GM12891 (cell line): Measurements from ENCODE around the gene ARL16.
A peak's percentile ranks its signal among the peaks of the same experiment; 100 is the strongest.

Experiments used
- PAX5 ChIP-seq: IDR thresholded peaks from 2 replicates; pipeline ENCODE4 v1.6.1; 2011; ENCODE audit warnings: low read length, moderate library complexity, mild to moderate bottlenecking; ENCODE audit not compliant: insufficient read depth, severe bottlenecking
- POLR2A ChIP-seq: IDR thresholded peaks from 2 replicates; pipeline ENCODE4 v1.6.1; 2011; ENCODE audit warnings: low read depth, low read length, control low read depth
- POLR2AphosphoS5 ChIP-seq: IDR thresholded peaks from 2 replicates; pipeline ENCODE4 v1.6.1; 2011; ENCODE audit warnings: low read depth, low read length, control low read depth
- POU2F2 ChIP-seq: IDR thresholded peaks from 2 replicates; pipeline ENCODE4 v1.6.1; 2011; ENCODE audit warnings: low read depth, mild to moderate bottlenecking, control low read depth, low read length, moderate library complexity
- TAF1 ChIP-seq: IDR thresholded peaks from 2 replicates; pipeline ENCODE4 v1.6.1; 2011; ENCODE audit warnings: low read depth, low read length, control low read depth

DNA sequence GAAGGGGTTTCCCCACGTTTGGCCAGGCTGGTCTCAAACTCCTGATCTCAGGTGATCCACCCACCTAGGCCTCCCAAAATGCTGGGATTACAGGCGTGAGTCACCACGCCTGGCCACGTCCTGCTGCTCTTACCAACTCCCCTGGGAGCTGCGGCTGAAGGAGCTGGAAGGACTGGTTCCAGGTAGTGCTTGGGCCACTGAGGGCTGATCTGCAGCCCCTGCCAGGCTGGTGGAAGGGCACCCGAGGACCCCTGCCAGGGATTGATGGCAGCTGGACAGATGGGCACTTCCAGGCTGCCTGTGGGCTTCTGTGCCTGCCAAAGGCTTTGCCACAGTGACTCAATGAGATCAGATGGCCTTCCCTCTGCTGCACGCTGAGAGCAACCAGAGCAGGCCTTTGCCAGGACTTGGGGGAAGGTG, 19.5 kb downstream of the ARL16 start:
- TF ChIP-seq POLR2A (peak; percentile 33; the same call in 1 of the 2 replicates), PAX5 (no peak), POLR2AphosphoS5 (0 out of 2 replicates have a peak, but pooled peaks have one; percentile 41), TAF1 (no peak), POU2F2 (no peak)
